Neural progenitor cell (in vitro differentiated cells): ENCODE data around the gene EPN2. TPM values are rescaled to one million over a fixed set of nuclear protein-coding genes. Genes with fewer than 3 reads are reported as not detected.

ENCODE experiments used
- DNase-seq: peaks from one replicate; pipeline ENCODE4 v3.0.0-alpha.2; 2016; ENCODE audit warnings: low spot score
- H2AFZ ChIP-seq: fragments of 200-600 bp; sonication (generic); replicated peaks from 2 replicates; pipeline ENCODE4 v1.6.1; 2016; ENCODE audit warnings: antibody characterized with exemption
- H3F3A ChIP-seq: fragments of 200-600 bp; sonication (generic); 2 replicates; pipeline ENCODE4 v1.6.1; 2016; ENCODE audit warnings: antibody characterized with exemption, low read depth
- H3K27ac ChIP-seq: fragments of 200-600 bp; sonication (generic); 2 replicates; pipeline ENCODE4 v1.5.1; 2016; ENCODE audit warnings: mild to moderate bottlenecking
- H3K27me3 ChIP-seq: fragments of 200-600 bp; sonication (generic); 2 replicates; pipeline ENCODE4 v1.6.1; 2016; ENCODE audit warnings: mild to moderate bottlenecking, moderate library complexity
- H3K36me3 ChIP-seq: fragments of 200-600 bp; sonication (generic); 2 replicates; pipeline ENCODE4 v1.5.1; 2016
- H3K4me1 ChIP-seq: fragments of 200-600 bp; sonication (generic); 2 replicates; pipeline ENCODE4 v1.6.1; 2016; ENCODE audit warnings: mixed run types
- H3K4me2 ChIP-seq: fragments of 200-600 bp; sonication (generic); 2 replicates; pipeline ENCODE4 v1.6.1; 2016
- H3K4me3 ChIP-seq: fragments of 200-600 bp; sonication (generic); 2 replicates; pipeline ENCODE4 v1.5.1; 2016
- H3K79me2 ChIP-seq: fragments of 200-600 bp; sonication (generic); 2 replicates; pipeline ENCODE4 v1.6.1; 2016; ENCODE audit warnings: low read depth
- H3K9ac ChIP-seq: fragments of 200-600 bp; sonication (generic); 2 replicates; pipeline ENCODE4 v1.6.1; 2016
- H3K9me3 ChIP-seq: fragments of 200-600 bp; sonication (generic); 2 replicates; pipeline ENCODE4 v1.5.1; 2016; ENCODE audit warnings: low read depth
- H4K20me1 ChIP-seq: fragments of 200-600 bp; sonication (generic); 2 replicates; pipeline ENCODE4 v1.6.1; 2016; ENCODE audit warnings: low read depth
- H3K27ac Mint-ChIP-seq: 3 replicates; pipeline ENCODE4 v1.8.0; 2021; ENCODE audit warnings: mixed read lengths
- H3K27me3 Mint-ChIP-seq: 2 replicates; pipeline ENCODE4 v1.8.0; 2022; ENCODE audit warnings: low read depth, mild to moderate bottlenecking, inconsistent platforms, moderate library complexity, mixed read lengths; ENCODE audit not compliant: insufficient read depth
- H3K36me3 Mint-ChIP-seq: 3 replicates; pipeline ENCODE4 v1.8.0; 2021; ENCODE audit warnings: mixed read lengths
- H3K4me1 Mint-ChIP-seq: 3 replicates; pipeline ENCODE4 v1.8.0; 2021; ENCODE audit warnings: mixed read lengths
- H3K4me3 Mint-ChIP-seq: 3 replicates; pipeline ENCODE4 v1.8.0; 2021; ENCODE audit warnings: mild to moderate bottlenecking, moderate library complexity, mixed read lengths
- H3K9me3 Mint-ChIP-seq: 3 replicates; pipeline ENCODE4 v1.8.0; 2020; ENCODE audit warnings: mixed read lengths
- EZH2 ChIP-seq: fragments of 200-600 bp; sonication (generic); IDR thresholded peaks from 2 replicates; pipeline ENCODE4 v1.6.1; 2017; ENCODE audit warnings: antibody characterized with exemption, mild to moderate bottlenecking, moderate library complexity
- EZH2phosphoT487 ChIP-seq: fragments of 200-600 bp; sonication (generic); IDR thresholded peaks from 2 replicates; pipeline ENCODE4 v1.6.1; 2017; ENCODE audit warnings: antibody characterized with exemption
- total RNA-seq: library from RNA; depleted of rRNA; stranded (reverse); fragments of >200 nt; gene quantifications from 2 replicates; pipeline ENCODE4 v1.2.3, GENCODE V29; 2015; ENCODE audit warnings: low replicate concordance
- TF ChIP-seq, protein P1 (sequence below): fragments of 200-600 bp; sonication (generic); IDR thresholded peaks from 2 replicates; pipeline ENCODE4 v1.5.1; 2017; ENCODE audit warnings: antibody characterized with exemption, mild to moderate bottlenecking

Gene EPN2
- total RNA-seq, 1 donor from 2014 or later = 30.5 TPM

DNA sequence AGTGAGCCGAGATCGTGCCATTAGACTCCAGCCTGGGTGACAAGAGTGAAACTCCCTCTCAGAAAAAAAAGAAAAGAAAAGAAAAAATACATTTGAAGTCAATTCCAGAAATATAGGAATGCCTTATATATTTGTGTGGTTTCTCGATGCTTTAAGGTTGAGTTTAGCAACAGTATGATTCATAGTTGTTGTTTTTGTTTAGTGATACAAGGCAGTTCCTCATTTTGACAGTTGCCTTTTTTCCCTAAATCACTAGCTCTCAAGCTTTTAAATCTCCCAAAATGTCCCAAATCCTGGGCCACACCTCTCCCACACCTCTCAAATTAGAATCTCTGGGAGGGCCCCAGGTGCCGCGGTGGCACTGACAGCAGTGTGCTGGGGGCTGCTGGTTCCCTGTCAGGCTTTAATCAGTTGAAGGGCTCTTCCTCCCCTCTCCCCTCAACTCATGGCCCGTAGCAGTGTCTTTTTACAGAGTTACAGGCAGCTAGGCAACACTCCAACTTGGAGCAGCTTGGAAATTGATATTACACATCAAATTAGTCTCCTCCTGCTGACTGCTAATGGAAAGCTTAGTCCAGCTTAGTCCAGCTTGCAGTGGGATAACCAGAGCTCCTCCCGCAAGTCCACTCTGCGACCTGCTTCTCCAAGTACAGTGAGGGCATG, 58.4 kb downstream of the EPN2 start:
- no peak overlapping the region for H3K4me2 ChIP-seq
- H2AFZ ChIP-seq = no peak overlapping the region
- peaks cover 20% of the 10 kb centered on the region for H3K4me1 ChIP-seq
- H3K9me3 ChIP-seq = no peaks in the 10 kb centered on the region
- H3K9ac ChIP-seq = no peak overlapping the region
- TF ChIP-seq EZH2phosphoT487 (no peak), EZH2 (no peak)
- TF ChIP-seq, protein P1, sequence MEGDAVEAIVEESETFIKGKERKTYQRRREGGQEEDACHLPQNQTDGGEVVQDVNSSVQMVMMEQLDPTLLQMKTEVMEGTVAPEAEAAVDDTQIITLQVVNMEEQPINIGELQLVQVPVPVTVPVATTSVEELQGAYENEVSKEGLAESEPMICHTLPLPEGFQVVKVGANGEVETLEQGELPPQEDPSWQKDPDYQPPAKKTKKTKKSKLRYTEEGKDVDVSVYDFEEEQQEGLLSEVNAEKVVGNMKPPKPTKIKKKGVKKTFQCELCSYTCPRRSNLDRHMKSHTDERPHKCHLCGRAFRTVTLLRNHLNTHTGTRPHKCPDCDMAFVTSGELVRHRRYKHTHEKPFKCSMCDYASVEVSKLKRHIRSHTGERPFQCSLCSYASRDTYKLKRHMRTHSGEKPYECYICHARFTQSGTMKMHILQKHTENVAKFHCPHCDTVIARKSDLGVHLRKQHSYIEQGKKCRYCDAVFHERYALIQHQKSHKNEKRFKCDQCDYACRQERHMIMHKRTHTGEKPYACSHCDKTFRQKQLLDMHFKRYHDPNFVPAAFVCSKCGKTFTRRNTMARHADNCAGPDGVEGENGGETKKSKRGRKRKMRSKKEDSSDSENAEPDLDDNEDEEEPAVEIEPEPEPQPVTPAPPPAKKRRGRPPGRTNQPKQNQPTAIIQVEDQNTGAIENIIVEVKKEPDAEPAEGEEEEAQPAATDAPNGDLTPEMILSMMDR = no peak
- H3F3A ChIP-seq = peaks cover 19% of the 10 kb centered on the region
- peaks cover 61% of the 10 kb centered on the region for H4K20me1 ChIP-seq
- H3K9me3 Mint-ChIP-seq = no peaks in the 10 kb centered on the region
- H3K79me2 ChIP-seq = peaks cover 2% of the 10 kb centered on the region
- no peak overlapping the region for H3K4me3 Mint-ChIP-seq
- no peak for DNase-seq
- no peak overlapping the region for H3K27ac ChIP-seq
- H3K27me3 ChIP-seq = no peaks in the 10 kb centered on the region
- H3K4me1 Mint-ChIP-seq = peaks cover 47% of the 10 kb centered on the region
- H3K4me3 ChIP-seq = no peak overlapping the region
- H3K27me3 Mint-ChIP-seq = no peaks in the 10 kb centered on the region
- H3K36me3 ChIP-seq = no peaks in the 10 kb centered on the region
- H3K36me3 Mint-ChIP-seq = peaks cover 3% of the 10 kb centered on the region
- no peak overlapping the region for H3K27ac Mint-ChIP-seq

DNA sequence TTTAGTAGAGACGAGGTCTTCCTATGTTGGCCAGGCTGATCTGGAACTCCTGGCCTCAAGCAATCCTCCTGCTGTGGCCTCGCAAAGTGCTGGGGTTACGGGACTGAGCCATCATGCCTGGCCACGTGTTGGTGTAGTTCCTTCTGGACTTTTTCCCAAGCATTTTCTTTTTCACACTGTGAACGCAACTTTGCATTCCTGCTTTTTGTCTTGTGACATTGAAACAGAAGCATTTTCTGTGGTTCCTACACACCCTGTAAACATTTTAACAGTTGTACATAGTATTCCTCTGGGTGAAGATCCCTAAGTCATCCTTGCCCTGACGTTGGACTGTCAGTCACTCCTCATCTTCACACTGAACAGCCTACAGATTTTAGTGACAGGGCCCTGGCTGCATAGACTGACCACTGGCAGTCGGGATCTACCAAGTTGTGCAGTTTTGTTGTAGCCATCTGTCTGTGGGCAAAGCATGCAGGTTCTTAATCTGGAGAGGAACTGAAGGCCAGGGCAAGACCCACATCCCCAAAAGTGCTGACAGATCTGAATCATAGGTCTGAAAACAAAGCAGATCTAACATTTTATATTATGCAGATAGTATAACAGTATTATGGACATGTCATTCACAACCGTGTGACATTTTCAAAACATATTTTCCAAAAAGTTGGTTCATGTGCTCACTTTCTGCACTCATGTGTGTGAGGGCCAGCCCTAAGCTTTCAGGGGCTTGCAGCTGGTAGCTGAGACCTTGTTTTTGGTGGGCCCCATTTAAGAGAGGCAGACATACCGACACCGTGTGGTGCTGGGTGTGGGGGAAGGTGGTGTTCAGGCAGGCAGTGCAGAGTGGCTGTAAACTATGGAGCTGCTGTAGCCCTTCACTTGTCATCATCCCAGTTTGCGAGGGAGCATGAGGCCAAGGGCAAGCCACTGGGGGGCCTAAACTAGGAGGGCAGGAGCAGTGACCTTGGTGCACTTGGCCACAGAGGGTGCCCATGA, 59.9 kb downstream of the EPN2 start:
- Histone ChIP-seq H3K4me1 (peaks cover 20% of the 10 kb centered on the region), H3K4me3 (no peak overlapping the region), H2AFZ (no peak overlapping the region), H3K4me2 (no peak overlapping the region), H3K36me3 (no peaks in the 10 kb centered on the region), H3K9ac (no peak overlapping the region), H3K27me3 (no peaks in the 10 kb centered on the region), H3F3A (peaks cover 19% of the 10 kb centered on the region), H3K27ac (no peak overlapping the region), H4K20me1 (peaks cover 61% of the 10 kb centered on the region), H3K9me3 (no peaks in the 10 kb centered on the region), H3K79me2 (peaks cover 5% of the 10 kb centered on the region)
- no peaks in the 10 kb centered on the region for H3K9me3 Mint-ChIP-seq
- no peak for DNase-seq
- H3K27ac Mint-ChIP-seq = peak overlapping the region; percentile 79
- H3K4me1 Mint-ChIP-seq = peaks cover 37% of the 10 kb centered on the region
- peaks cover 5% of the 10 kb centered on the region for H3K36me3 Mint-ChIP-seq
- TF ChIP-seq, protein P1 = no peak
- no peak for TF ChIP-seq EZH2
- TF ChIP-seq EZH2phosphoT487 = no peak
- no peak overlapping the region for H3K4me3 Mint-ChIP-seq
- peaks cover 2% of the 10 kb centered on the region for H3K27me3 Mint-ChIP-seq

DNA sequence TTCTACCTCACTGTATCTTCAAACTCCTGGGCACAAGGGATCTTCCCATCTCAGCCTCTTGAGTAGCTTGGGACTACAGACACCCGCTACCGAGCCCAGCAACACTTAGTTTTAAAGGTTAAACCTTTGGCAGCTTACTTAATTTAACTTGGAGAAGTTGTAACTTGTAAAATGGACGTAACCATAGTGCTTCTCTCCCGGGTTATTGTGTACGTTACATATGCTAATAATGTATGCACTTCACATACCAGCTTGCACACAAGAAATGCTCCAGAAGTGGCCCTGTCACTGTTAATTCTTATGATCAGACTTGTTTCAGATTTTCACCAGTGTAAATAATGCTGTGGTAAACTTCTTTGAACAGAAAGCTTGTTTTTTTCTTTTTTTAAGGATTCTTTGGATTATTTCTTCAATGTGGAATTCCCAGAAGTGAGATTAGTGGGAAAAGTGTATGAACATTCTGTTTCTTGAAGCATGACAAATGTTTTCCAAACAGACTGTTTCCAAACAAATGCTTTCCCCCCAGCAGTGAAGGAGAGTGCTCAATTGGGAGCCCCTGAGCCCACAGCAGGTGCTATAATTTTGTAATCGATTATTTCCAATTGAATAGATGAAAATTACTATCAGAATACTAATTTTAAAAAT, 61.5 kb downstream of the EPN2 start:
- TF ChIP-seq EZH2 = no peak
- TF ChIP-seq EZH2phosphoT487 = no peak
- TF ChIP-seq, protein P1 = no peak
- Histone ChIP-seq H3K4me1 (peaks cover 20% of the 10 kb centered on the region), H3K27ac (peak overlapping the region; percentile 31), H3K27me3 (no peaks in the 10 kb centered on the region), H3K79me2 (peaks cover 5% of the 10 kb centered on the region), H2AFZ (no peak overlapping the region), H3F3A (peaks cover 19% of the 10 kb centered on the region), H3K9ac (no peak overlapping the region), H4K20me1 (peaks cover 59% of the 10 kb centered on the region), H3K9me3 (no peaks in the 10 kb centered on the region), H3K36me3 (no peaks in the 10 kb centered on the region), H3K4me3 (no peak overlapping the region), H3K4me2 (peak overlapping the region; percentile 65)
- peaks cover 34% of the 10 kb centered on the region for H3K4me1 Mint-ChIP-seq
- no peak for DNase-seq
- H3K4me3 Mint-ChIP-seq = no peak overlapping the region
- H3K36me3 Mint-ChIP-seq = peaks cover 5% of the 10 kb centered on the region
- H3K27ac Mint-ChIP-seq = no peak overlapping the region
- H3K9me3 Mint-ChIP-seq = no peaks in the 10 kb centered on the region
- peaks cover 2% of the 10 kb centered on the region for H3K27me3 Mint-ChIP-seq
